Activated CD4-positive, alpha-beta T cell treated with anti-CD3 and anti-CD28 coated beads for 4 hours (primary cell): ENCODE measurements around the gene TNP1.

ENCODE experiments used
- DNase-seq, 2 donors: peaks; one replicate each; pipeline ENCODE4 v3.0.0-alpha.2; 2020

TNP1 gene

GRCh38 chr2:216833061-216833460 is 26.8 kb downstream of the TNP1 start:
- no peak for DNase-seq

- DNase-seq: no peak
These were observed 29.5 kb downstream of the TNP1 start for GRCh38 chr2:216830346-216830745.

DNA sequence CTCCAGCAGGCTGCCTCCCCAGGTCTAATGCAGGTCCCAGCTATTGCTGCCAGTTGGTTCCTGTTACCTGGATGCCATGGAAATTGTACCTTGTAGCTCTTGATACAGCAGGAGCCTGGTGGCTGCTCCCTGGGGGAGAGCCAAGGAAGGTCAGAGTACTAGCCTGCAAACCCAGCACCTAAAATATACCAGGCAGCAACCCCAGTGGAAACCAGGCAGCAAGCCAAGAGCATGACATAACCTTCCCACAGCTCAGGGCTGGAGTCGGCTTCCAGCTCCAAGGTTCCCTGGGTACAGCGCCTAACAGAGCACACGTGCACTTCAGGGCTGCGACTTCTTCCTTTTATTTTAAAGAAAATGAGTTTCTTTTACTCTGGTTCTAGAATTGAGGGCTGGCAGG is 30.3 kb downstream of the TNP1 start:
- no peak for DNase-seq

- DNase-seq: no peak
These were observed 32.7 kb downstream of the TNP1 start for GRCh38 chr2:216827073-216827720.

- DNase-seq: no peak
These were observed 37.4 kb downstream of the TNP1 start for GRCh38 chr2:216822470-216822869.

DNA sequence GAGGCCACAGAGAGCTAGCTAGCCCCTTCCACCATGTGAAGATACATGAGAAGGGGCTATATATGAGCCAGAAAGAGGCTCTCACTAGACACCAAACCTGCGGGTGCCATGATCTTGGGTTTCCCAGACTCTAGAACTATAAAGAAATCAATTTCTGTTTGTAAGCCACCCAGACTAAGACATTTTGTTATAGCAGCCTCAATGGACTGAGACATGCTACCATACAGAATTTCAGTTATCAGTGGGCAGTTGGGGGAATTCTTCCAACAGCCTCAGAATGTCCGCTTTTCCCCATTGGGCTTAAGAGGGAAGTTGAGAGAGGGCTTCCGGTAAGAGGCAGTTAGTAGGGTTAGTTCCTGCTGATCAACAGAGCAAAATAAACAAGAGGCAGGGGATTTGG is 39.2 kb downstream of the TNP1 start:
- DNase-seq: no peak

DNA sequence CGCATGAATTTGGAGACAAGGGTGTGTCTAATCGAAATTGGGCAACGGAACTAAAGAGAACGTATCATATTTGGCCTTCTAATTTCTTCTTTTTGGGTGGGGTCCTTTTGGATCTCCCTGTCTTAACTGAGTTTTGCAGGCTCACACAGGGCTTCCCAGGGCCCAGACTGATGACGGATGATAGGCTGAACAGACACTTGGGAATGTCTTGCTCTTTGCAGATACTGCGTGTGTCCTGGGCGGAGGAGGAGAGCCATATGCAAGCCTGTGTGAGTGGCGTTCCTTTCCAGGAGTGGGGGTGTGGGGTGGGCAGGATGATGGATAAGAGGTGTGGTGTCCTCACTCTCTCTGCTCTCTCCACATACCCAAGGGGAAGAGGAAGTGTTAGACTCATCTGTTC is 40.1 kb downstream of the TNP1 start:
- DNase-seq: no peak

GRCh38 chr2:216819055-216819454 is 40.8 kb downstream of the TNP1 start:
- DNase-seq: no peak

DNA sequence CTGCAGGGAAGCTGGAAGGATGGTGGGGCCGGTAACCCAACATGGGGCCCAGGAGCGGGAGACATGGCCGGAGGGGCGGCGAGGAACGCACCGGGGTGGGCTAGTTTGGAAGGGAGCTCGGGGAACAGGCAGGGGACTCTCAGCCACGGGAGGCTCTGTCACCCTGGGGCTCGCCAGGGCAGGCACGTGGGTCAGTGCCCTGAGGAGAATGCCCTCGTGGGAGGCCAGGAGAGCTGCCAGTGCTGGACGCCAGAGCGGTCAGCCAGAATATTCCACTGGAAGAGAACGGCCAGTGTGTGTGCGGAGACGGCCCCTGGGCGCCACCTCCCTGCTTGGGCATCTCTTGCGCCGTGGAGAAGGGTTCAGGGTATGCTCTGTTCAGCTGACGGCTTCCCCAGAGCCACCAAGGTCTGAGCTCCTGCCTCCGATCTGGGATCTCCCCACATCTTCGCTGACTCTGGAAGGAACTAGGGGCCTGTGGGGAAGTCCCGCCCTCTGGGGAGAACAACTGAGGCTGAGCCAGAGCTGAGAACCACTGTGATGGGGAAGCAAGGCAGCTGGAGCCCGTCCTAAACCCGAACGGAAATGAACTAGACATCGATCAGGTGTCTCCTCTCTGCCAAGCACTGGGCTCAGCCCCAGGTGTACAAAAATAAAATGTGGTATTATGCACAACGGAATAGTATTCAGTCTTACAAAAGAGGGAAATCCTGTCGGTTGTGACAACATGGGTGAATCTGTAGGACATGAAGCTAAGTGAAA is 49.3 kb downstream of the TNP1 start:
- DNase-seq: no peak
